CD1c-positive myeloid dendritic cell (primary cell): Measurements from ENCODE around the gene ASCC1.
"Not testable (repeated sequence)": the region's sequence is repeated elsewhere in the genome, so short reads cannot be mapped to it uniquely, and the experiment has no call there.

ENCODE experiments used
- DNase-seq: peaks from one replicate; pipeline ENCODE4 v3.0.0-alpha.2; 2016; ENCODE audit errors: extremely low spot score

ASCC1 gene

DNA sequence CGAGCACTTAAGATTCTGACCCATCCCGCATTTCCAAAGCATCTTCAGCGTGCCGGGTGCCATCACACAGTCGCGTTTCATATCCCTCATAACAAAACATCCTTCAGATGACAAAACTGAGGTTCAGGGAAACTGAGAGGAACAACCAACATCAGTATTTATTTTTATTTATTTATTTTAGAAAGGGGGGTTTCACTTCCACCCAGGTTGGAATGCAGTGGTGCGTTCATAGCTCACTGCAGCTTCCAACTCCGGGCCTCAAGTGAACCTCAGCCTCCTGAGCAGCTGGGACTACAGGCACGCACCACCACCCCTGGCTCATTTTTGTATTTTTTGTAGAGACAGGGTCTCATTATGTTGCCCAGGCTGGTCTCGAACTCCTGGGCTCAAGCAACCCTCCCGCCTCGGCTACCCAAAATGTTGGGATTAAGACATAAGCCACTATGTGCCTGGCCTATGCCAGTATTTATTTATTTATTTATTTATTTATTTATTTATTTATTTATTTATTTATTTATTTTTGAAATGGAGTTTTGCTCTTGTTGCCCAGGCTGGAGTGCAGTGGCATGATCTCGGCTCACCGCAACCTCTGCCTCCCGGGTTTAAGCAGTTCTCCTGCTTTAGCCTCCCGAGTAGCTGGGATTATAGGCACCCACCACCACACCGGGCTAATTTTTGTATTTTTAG lies 33.2 kb upstream of the ASCC1 start:
- not testable (repeated sequence) for DNase-seq

DNA sequence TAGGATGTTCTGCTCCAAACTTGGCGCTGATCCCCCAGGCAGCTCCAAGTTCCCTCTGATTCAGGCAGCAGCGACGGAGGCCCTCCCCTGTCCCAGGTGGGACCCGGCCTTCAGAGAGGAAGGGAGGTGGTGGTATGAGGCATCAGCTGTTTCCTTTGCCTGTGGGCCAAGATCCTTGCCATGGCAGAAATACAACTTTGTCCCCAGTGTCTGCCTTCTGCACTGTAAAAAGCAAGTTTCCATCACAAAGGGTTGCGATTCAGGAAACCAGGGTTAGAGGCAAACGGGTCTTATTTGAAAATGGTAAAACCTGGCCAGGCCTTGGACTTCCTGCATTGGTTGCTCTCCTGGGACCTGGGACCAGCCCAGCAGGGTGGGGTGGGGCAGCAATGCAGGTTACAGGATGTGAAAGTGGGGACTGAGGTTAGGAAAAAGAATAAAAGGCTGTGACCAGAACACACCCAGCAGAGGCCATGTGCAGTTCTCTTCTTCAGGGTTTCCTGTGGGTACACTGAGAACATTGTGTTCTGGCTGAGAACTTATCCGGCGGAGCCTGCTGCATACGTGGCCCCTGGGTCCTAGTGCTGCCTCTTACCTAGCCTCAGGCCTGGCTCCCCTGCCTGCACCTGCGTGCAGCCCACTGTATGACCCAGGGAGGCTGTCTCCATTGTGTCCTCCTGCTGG lies 32.5 kb upstream of the ASCC1 start:
- DNase-seq: peak; percentile 49

DNA sequence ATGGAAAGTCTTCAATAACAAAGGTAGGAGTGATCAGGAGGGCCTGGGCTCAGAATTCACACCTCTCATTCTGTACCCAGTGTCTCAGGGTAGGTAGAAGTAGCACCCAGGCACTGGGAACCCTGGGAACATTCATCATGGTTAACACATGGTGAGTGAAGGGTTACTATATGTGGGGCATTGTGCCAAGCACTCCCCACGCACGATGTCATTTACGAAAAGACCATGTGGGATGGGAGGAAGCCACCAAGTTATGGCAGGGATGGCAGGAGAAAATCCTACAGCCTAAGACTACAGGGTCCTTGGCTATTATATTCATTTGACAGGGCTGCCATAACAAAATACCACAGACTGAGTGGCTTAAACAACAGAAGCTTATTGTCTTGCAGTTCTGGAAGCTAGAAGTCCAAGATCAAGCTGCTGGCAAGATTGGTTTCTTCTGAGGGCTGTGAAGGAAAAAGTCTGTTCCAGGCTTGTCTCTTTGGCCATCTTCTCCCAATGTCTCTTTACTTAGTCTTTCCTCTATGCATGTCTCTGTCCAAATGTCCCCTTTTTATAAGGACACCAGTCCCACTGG lies 30.0 kb upstream of the ASCC1 start:
- DNase-seq: peak; percentile 16

DNA sequence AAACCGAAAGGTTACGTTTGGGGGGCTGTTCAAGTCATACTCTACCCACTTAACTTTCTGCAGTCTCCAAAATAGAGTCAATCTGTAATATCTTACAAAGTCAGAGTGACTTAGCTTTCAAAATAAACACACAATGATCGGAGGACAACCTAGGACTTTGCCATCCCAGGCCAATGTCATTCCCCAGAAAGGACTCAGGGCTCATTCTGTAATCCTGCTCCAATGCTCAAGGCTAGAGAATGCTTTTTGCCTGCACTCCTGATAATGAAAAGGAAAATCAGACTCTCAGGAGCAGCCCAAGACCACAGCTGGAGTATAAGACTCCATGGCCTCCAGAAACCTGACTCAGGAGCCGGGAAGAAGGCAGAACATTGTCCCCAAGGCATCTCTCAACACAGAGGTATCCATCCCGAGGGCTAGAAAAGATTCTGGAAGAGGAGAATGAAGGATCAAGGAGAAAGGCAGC lies 28.5 kb upstream of the ASCC1 start:
- DNase-seq: no peak

DNA sequence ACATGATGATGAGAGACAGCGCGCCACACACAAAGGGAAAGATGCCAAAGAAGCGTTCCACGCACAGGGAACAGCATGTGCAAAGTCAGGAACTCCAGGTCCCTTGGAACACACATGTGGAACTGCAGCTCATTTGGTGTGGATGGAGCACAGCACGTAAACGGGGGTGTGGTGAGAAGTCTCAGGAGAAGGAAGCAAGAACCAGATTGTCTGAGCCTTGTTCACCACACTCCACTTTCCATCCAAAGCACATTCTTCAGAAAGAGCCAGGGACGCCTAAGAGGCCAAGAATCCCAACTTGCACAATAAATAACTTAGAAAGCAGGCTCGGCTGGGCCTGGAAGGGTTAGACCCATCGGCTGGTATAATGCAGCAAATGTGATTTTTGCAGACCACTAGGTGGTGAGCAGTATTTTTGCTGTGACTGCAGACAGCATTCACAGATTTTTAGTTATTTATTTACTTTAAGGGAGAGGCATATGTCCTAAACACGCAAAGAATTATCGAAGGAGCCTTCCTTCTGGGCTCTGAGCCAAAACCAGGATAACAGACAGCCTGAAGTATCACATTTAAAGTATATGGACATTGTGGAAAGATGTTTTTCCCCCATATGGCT lies 27.9 kb upstream of the ASCC1 start:
- no peak for DNase-seq

DNA sequence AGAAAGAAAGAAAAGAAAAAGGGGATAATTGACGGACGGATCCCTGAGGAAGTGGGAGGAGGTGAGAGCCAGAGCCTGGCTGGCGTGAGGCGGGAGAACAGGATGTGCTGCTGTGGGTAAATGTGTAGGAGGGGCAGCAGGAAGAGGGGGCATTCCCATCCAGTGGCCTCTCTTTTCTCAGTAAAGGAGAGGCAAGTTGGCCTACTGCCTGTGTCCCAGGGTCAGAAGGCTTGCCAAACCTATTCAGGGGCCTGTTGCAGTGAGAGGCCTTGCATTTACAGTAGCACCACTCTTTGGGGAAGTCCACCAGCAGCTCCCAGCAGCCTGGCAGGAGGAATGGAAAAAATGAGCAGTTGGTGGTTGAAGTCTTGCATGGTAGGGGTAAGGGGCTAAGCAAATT lies 26.6 kb upstream of the ASCC1 start:
- DNase-seq: peak; percentile 63

DNA sequence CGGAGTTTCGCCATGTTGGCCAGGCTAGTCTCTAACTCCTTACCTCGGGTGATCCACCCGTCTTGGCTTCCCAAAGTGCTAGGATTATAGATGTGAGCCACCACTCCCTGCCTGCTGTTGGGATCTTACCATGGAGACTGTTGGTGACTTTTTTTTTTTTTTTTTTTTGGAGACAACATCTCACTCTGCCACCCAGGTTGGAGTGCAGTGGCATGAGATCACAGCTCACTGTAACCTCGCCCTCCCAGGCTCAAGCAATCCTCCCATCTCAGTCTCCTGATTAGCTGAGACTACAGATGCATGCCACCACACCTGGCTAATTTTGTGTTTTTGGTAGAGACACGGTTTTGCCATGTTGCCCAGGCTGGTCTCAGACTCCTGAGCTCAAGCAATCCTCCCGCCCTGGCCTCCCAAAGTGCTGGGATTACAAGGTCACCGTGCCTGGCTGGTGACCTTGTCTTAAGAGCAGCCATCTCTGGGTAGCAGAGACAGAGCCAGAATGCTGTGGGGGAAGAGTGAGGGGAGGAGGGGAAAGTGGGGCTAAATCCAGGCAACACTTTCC lies 25.7 kb upstream of the ASCC1 start:
- DNase-seq: no peak

DNA sequence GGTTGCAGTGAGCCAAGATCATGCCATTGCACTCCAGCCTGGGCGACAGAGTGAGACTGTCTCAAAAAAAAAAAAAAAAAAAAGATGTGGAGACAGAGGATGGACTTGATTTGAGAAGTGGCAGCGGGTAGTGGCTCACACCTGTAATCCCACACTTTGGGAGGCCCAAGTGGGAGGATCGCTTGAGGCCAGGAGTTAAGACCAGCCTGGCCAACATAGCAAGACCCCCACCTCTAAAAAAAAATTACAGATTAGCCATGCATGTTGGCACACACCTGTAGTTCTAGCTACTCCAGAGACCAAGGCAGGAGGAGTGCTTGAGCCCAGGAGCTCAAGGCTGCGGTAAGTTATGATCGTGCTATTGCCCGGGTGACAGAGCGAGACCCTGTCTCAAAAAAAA lies 24.3 kb upstream of the ASCC1 start:
- DNase-seq: no peak

DNA sequence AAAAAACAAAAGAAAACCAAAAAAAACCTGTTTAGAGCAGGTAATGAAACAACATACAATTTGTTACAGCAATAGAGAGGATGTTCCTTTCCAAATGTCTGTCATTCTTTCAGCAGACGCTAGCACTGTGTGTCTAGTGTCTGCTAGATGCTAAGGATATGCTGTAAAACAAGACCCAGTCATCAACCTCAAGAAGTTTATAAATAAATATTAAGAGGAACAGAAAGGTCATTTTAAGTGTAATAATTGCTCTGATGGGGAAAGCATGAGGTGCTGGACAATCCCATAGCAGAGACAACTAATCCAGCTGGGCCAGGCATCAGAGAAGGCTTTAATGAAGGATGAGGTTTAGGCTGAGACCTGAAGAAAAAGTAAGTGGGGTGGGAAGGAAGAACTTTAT lies 23.3 kb upstream of the ASCC1 start:
- peak; percentile 42 for DNase-seq

DNA sequence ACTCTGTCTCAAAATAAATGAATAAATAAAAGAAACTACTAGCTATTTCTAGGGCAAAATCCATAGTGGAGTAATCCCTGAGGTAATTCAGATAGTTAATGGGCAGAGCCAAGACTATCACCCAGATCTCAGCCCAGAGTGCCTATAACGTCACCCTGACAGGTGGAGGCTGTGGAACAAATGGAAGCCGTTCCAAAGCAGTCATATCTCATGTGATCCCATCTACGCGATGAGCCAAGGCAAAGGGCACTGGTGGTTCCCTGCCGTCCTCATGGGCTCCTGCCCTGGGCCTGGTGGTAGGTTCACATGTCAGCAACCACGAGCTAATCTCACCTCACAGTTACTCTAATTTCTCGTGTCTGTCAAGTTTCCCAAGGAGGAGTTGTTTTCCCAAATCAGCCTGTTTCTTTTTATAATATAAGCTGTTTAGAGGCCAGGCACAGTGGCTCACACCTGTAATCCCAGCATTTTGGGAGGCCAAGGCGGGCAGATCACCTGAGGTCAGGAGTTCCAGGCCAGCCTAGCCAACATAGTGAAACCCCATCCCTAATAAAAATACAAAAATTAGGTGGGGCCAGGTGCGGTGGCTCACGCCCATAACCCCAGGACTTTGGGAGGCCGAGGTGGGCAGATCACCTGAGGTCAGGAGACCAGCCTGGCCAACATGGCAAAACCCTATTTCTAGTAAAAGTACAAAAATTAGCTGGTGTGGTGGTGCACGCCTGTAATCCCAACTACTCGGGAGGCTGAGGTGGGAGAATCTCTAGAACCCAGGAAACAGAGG lies 22.5 kb upstream of the ASCC1 start:
- no peak for DNase-seq

DNA sequence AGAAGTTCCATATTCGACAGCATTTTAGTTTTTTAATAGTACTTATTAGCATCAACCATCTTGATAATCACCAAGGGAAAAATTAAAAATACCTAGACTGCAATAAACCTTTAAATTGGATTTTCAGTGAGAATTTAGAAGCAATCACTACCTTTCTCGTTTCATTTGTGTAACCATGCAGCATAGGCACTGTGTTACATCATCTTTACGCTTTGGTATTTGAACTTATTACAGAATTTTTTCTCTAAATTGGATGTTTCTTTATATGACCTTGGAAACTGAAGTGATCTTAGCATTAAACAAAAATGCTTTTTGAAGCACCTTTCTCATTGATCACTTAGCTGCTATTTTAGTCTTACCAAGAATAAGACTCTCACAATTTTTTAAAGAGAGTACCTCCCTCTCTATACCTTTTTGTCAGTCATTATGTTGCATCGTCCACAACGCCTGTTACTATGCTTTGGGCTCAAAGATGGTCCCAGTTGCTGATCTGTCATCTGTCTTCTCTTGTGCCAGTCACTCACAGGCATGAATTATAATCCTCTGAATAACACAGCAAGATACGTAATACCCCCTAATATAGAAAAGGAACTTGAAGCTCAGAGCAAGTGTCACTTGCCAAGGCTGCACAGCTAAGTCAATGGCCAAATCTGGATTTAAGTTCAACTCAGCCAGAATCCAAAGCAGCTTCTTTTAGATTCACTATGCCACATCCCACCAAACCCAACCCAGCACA lies 19.6 kb upstream of the ASCC1 start:
- no peak for DNase-seq

DNA sequence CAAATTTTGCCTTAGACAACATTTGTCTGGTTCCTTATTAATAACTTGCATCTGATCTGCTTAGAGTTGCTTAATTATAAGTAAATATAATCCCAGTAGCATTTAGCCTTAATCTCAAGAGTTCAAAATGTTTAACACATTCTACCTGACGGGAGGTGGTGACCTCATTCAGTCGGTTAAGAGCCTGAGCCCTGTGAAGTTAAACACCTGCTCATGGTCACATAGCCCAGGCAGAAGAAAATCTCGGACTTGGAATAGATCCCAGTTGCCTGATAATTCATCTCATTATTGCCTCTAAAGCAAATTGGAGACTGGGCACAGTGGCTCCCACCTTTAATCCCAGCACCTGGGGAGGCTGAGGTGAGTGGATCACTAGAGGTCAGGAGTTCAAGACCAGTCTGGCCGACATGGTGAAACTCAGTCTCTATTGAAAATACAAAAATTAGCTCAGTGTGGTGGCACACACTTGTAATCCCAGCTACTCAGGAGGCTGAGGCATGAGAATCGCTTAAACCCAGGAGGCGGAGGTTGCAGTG lies 18.6 kb upstream of the ASCC1 start:
- DNase-seq: no peak

DNA sequence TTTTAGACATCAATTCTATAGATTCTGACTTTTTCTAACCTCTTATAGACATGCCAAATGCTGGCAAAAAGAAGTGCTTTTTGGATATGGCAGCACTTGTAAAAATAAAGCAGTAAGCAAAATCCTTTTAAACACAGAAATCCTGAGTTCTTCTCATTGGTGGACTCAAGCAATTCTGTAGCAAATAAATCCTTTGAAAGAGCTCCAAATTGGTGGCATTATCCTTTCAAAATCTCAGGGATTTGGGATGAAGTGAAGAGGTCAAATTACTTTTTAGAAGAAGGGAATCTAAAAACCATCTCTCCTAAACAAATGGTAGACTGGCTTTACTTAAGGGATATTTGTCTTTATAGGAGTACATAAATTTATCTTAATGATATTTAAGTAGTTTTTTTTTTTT lies 17.5 kb upstream of the ASCC1 start:
- DNase-seq: no peak

DNA sequence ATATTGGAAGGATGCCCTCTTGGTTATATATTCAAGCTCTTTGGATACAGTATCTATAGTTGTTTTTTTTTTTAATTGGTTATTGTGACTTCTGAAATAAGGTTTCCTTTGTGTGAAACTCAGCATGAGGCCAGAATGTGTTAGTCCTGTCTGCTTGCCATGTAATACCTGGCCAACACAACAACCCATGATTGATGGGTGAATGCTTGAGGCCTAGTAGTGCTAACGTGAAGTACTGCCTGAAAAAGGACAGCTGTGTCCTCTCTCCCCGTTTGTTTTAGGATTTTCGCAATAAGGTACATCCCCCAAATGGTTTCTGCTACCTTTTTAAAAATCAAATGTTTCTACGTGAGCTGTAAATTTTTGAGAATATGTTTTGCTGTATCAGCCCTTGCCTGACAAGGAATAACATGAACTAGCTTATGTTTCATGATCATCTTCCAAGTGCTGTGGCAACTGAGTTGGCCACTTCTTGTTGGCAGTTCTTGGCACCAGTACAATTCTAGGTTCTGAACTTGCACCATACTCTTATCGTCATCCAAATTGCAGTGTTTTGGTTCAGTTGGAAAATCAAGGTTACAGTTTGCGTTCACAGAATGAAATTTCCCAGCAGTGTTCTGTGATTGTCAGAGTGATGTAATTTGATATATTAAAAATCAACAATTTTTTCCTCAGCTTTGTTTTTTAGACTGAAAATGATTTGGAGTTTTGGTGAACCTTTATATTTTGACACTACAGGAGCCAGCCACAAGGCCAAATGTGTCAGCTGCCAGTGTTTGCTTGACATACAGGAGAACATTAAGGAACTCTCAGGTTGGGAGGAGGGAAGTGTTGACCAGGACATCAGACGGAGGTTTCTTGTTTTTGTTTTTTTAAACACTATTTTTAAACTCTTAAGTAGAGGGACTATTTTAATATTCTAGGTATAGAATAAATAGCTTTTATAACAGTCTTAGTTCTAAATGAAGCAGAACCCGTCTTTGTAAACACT lies 13.5 kb upstream of the ASCC1 start:
- DNase-seq: no peak

DNA sequence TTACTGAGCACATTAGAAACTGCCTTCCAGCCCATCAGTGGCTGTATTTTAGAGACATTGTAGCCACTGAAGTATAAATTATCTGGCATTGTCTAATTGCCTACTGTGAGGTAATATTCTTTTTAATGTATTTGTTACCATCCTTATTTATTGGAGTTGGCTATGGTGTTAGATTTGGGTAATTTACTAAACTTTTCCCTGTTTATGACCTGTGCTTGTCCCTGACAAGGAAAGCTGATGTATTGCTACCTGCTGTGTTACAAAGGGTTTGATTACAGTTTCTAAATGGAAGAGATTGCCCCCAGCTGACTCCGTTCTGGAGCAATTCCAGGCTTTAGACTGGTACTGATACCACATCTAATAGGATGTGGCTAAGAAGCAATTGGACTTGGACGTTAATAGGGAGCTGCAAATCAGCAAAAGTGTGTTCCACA lies 12.3 kb upstream of the ASCC1 start:
- no peak for DNase-seq

DNA sequence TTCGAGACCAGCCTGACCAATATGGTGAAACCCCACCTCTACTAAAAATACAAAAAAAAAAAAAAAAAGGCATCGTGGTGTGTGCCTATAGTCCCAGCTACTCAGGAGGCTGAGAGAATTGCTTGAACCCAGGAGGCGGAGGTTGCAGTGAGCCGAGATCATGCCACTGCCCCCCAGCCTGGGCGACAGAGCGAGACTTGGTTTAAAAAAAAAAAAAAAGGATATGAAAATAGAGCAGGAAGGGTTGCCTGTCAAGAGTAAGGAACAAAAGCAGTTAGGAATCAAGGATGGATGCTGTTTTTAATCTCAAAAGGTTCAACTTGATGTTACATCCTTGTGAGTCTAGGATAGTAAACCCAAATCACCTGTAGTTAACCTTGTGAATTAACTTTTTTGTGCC lies 11.8 kb upstream of the ASCC1 start:
- no peak for DNase-seq

DNA sequence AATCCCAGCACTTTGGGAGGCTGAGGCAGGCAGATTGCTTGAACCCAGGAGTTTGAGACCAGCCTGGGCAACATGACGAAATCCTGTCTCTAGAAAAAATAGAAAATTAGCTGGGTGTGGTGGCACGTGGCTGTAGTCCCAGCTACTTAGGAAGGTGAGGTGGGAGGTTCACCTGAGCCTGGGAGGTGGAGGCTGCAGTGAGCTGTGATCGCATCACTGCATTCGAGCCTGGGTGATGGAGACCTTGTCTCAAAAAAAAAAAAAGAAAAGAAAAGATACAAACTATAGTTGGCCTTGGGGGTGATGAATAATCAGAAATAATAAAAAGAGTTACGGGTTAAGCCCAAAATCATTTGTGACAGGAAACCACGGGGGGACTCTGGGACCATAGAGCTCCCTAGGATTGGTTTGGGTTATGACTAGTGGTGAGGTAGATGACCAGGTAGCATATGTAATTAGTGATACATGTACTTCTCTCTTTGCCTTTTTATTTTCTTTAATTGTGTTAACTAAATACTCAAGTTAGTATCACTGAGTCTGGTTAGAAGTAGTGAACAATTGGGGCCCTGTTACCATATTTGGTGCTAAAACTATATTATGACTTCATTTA lies 10.4 kb upstream of the ASCC1 start:
- DNase-seq: no peak

DNA sequence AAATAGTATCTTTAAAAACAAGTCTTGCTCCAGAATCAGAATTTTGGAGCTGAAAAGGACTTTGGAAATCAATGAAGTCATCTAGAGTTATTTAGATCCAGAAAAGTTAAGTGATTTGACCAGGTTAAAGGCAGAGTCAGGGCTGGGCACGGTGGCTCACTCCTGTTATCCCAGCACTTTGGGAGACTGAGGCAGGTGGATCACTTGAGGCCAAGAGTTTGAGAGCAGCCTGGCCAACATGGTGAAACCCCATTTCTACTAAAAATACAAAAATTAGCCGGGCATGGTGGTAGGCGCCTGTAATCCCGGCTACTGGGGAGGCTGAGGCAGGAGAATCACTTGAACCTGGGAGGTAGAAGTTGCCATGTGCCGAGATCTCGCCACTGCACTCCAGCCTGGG lies 8.1 kb upstream of the ASCC1 start:
- DNase-seq: not testable (repeated sequence)

DNA sequence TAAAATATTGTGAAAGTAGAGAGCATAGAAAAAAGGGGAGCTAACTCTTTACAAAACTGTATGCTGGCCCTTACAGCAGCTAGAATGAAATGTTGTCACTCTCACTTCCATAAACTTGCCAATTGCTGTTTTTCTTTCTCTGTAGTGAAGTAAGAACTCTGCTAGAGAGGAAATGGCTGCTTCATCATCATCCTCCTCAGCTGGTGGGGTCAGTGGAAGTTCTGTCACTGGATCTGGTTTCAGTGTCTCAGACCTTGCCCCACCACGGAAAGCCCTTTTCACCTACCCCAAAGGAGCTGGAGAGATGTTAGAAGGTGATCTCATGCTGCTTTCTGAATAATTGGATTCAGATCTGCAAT lies 7.6 kb upstream of the ASCC1 start:
- peak; percentile 67 for DNase-seq
